Ecto neural progenitor cell (in vitro differentiated cells): ENCODE results near the gene ZNF558.
A peak's percentile ranks its signal among the peaks of the same experiment; 100 is the strongest.

Experiments used
- DNase-seq: peaks from one replicate; pipeline ENCODE4 v3.0.0-alpha.2; 2018; ENCODE audit warnings: low spot score

Gene ZNF558

GRCh38 chr19:8832132-8833021, at the start of gene ZNF558, which contains the start of gene MBD3L1:
TSS of gene ZNF558 (minus strand) at chr19:8832304. CDS start at chr19:8822659, 9,645 bp downstream.
TSS of gene MBD3L1 (plus strand) at chr19:8832377. CDS start at chr19:8842679, 10,302 bp downstream.
- DNase-seq = peak; percentile 89

- DNase-seq = no peak
Observed at GRCh38 chr19:8881512-8881911, 49.4 kb upstream of the ZNF558 start.

GRCh38 chr19:8880868-8881488, 48.9 kb upstream of the ZNF558 start:
- no peak for DNase-seq

- no peak for DNase-seq
Observed at GRCh38 chr19:8877854-8878705, 46.0 kb upstream of the ZNF558 start.

DNA sequence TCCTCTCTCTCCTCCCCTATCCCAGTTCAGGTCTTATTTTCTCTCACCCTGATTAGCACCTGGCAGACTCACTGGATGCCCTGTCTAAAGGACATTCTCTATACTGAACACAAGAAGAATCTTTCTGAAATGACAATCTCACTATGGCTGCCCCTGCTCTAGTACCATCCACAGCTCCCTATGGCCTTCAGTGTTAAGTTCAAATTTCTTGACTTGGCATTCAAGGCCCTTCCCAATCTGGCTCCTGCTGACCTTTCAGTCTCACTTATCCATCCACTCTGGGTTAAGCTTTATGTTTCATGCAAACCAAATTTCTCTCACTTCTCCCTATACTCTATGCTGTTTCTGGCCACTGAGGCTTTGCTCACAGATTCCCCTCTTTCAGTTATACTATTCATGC, 34.2 kb upstream of the ZNF558 start:
- no peak for DNase-seq

DNA sequence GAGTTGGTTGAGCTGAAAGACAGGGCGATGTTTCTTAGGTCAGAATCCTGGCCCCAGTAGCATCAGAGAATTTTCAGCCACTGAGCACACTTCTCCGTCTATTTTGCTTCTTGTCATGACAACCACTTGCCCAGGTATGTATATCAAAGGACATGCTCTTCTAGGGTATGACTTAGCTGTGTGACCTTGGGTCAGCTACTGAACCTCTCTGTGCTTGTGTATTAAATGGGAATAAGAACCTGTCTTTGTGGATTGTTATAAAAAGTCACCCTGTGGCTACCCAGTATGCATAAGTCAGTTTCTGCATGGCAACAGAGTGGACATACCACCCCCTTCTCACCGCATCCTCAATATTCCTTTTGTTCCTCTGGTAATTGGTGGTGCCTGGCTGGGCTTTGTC, 26.2 kb upstream of the ZNF558 start:
- no peak for DNase-seq

GRCh38 chr19:8850488-8850887, 18.4 kb upstream of the ZNF558 start:
- no peak for DNase-seq

GRCh38 chr19:8849232-8849631, 17.1 kb upstream of the ZNF558 start:
- no peak for DNase-seq

- no peak for DNase-seq
Observed at GRCh38 chr19:8846819-8847218, 14.7 kb upstream of the ZNF558 start.

- DNase-seq = no peak
Observed at GRCh38 chr19:8840708-8841107, 8.6 kb upstream of the ZNF558 start.

DNA sequence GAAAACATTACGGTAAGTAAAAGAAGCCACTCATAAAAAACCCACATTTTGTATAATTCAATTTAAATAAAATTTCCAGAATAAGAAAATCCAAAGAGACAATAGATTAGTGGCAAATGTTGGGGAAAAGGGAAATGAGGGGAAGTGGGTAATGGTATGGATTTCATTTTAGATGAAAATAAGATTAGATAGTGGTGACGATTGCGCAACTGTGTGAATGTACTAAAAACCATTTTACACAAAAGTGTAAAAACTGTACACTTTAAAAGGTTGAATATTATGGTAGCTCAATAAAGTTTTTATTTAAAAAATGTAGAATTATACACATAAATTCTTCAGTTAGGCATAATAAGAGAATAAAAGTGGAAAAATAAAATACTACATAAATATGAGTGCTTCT, 3.8 kb upstream of the ZNF558 start:
- DNase-seq = no peak

GRCh38 chr19:8835446-8835845, 3.3 kb upstream of the ZNF558 start:
- DNase-seq = no peak

GRCh38 chr19:8831832-8832131, 322 bp downstream of the ZNF558 start:
- DNase-seq = no peak

GRCh38 chr19:8831373-8831772, 731 bp downstream of the ZNF558 start:
- DNase-seq = no peak

- DNase-seq = no peak
Observed at GRCh38 chr19:8827277-8827676, 4.8 kb downstream of the ZNF558 start.

GRCh38 chr19:8826371-8826770, 5.7 kb downstream of the ZNF558 start:
- no peak for DNase-seq

DNA sequence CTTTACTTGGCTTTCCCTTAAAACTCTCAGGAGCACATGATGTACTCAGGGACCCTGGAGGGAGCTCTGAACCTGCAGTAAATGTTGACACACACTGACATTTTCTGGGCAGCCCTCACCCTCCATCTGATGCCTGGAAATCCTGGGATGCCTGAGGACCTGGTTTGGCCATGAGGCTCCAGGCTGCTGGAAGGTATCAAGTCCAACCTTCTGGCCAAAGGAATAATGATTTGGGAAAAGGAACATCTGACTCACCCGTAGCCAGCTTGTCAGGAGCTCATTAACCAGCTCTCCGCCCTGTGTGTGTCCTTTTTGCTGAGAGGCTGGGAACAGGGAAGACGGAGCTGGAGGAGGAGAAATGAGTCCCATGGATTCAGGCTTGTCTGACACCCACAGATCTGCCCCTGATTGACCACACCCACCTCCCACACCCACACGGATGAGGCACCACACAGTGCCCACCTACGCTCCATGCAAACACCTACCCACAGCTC, 10.3 kb downstream of the ZNF558 start:
- no peak for DNase-seq

- no peak for DNase-seq
Observed at GRCh38 chr19:8820234-8820633, 11.9 kb downstream of the ZNF558 start.

- DNase-seq = no peak
Observed at GRCh38 chr19:8815780-8816179, 16.3 kb downstream of the ZNF558 start.

DNA sequence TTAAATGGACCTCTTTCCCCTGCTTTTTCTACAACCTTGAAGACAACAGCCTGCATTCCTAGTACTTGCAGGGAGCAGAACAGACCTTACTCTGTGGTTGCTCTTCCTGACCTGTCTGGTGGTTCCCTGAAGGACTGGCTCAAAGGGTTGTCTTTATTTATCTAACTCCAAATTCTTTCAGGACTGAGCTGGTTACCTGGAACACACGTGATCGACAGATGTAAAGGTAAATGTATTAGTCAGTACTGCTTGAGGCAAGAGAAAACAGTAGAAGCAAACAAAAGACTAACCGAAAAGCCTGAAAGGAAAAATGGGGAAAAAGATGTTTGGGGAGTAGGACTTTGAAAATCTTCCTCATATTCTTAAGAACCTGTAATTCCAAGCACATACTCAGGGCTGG, 17.9 kb downstream of the ZNF558 start:
- no peak for DNase-seq

- no peak for DNase-seq
Observed at GRCh38 chr19:8811315-8812172, 20.6 kb downstream of the ZNF558 start.

- no peak for DNase-seq
Observed at GRCh38 chr19:8806661-8807060, 25.4 kb downstream of the ZNF558 start.
